Measurements from ENCODE around the gene SOWAHA.

Gene SOWAHA

DNA sequence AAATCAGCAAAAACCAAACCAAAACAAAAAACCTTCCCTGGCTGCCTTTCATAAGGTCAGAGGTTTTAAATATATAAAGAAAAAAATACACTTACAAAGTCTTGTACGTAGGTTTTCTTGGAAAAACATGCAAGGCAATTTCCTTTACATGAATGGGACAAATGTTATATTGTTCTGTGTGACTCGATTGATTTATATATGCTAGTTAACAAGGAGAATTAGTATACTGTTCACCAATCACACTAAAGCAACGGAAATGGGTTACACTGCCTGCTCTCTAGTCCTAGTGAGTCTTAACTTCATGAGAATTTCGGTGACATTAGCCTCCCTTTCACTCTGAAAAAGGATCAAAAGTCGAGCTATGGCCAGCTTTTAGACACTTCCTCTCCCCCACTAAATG lies 47.6 kb downstream of the SOWAHA start:
- TF ChIP-seq, protein P1, sequence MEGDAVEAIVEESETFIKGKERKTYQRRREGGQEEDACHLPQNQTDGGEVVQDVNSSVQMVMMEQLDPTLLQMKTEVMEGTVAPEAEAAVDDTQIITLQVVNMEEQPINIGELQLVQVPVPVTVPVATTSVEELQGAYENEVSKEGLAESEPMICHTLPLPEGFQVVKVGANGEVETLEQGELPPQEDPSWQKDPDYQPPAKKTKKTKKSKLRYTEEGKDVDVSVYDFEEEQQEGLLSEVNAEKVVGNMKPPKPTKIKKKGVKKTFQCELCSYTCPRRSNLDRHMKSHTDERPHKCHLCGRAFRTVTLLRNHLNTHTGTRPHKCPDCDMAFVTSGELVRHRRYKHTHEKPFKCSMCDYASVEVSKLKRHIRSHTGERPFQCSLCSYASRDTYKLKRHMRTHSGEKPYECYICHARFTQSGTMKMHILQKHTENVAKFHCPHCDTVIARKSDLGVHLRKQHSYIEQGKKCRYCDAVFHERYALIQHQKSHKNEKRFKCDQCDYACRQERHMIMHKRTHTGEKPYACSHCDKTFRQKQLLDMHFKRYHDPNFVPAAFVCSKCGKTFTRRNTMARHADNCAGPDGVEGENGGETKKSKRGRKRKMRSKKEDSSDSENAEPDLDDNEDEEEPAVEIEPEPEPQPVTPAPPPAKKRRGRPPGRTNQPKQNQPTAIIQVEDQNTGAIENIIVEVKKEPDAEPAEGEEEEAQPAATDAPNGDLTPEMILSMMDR (IDR thresholded peaks at IDR 0.05) = no peak

DNA sequence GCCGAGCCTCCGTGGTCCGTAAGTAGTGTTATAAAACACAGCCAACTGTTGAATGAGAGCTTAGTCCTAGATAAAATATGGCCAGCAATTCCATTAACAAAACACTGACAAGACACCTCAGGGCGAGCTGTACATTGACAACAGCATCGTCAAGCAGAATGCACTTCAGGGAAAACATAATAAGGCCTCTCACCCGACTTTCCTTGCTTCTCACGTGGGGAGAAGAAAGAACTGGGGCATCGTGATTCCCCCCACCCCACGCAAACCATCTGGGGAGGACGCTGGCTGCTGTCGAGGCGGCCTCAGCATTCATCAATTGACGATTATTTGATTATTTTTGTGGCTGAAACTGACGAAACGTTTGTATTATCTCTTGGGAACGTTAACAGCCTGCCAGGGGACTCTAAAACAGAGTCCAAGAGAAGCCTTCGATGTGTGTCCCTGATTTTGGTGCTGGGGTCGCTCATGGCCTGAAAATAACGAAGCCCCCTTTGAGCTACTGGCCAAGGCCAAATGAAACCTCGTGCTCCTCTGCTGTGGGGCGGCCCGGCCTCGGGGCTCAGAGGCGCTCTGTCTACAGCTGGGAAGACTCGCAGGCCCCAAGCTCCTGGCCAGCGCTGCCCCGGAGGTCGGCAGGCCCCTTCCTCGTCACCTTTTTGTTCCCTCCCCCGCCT lies 52.7 kb downstream of the SOWAHA start:
- TF ChIP-seq, protein P1 (IDR thresholded peaks at IDR 0.05) = no peak
